HG03135 (cell line): ENCODE measurements around the gene TRMU.

Experiments
- ATAC-seq: cut with Tn5 transposase; IDR thresholded peaks from one replicate; pipeline ENCODE4 v1.9.1; 2021; ENCODE audit warnings: mild to moderate bottlenecking, moderate library complexity; ENCODE audit not compliant: unreplicated experiment

TRMU gene

GRCh38 chr22:46368422-46368821, 32.9 kb downstream of the TRMU start:
- ATAC-seq = no peak

- no peak for ATAC-seq
These were observed 33.6 kb downstream of the TRMU start for GRCh38 chr22:46368871-46369715.

- ATAC-seq = no peak
These were observed 34.4 kb downstream of the TRMU start for GRCh38 chr22:46369716-46370583.

- ATAC-seq = no peak
These were observed 35.2 kb downstream of the TRMU start for GRCh38 chr22:46370584-46371291.

GRCh38 chr22:46371623-46372226, 36.2 kb downstream of the TRMU start:
- no peak for ATAC-seq

GRCh38 chr22:46372686-46373085, 37.2 kb downstream of the TRMU start:
- no peak for ATAC-seq

- ATAC-seq = no peak
These were observed 37.6 kb downstream of the TRMU start for GRCh38 chr22:46373159-46373558.

GRCh38 chr22:46373921-46374662, 38.6 kb downstream of the TRMU start:
- ATAC-seq = no peak

GRCh38 chr22:46374663-46375474, 39.4 kb downstream of the TRMU start:
- ATAC-seq = no peak

GRCh38 chr22:46376111-46376510, 40.6 kb downstream of the TRMU start:
- ATAC-seq = no peak

GRCh38 chr22:46376908-46377524, 41.5 kb downstream of the TRMU start:
- no peak for ATAC-seq

GRCh38 chr22:46377525-46378425, 42.3 kb downstream of the TRMU start:
- ATAC-seq = no peak

GRCh38 chr22:46378426-46379065, 43.0 kb downstream of the TRMU start:
- ATAC-seq = no peak

GRCh38 chr22:46379066-46379930, 43.8 kb downstream of the TRMU start:
- no peak for ATAC-seq

- no peak for ATAC-seq
These were observed 44.6 kb downstream of the TRMU start for GRCh38 chr22:46380069-46380468.

- no peak for ATAC-seq
These were observed 45.1 kb downstream of the TRMU start for GRCh38 chr22:46380581-46380980.
